ENCODE measurements around the gene AHCYL2.
"Not testable (repeated sequence)": the region's sequence is repeated elsewhere in the genome, so short reads cannot be mapped to it uniquely, and the experiment has no call there.

AHCYL2 gene

DNA sequence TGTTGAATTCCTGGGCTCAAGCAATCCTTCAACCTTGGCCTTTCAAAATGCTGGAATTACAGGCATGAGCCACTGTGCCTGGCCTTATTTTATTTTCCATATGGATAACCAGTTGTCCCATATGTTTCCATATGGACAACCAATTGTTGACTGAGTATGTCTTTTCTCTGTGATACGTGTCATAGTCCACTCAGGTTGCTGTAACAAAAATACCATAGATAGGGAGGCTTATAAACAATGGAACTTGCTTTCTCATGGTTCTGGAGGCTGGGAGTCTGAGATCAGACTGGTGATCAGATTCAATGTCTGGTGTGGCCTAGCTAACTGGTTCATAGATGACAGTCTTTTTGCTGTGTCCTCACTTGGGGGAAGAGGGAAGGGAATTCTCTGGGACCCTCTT is 19.4 kb downstream of the AHCYL2 start:
- no peaks in the 10 kb centered on the region for H3K4me1 ChIP-seq (ENCODE audit: control insufficient read depth, low read length)
- H3F3A ChIP-seq (ENCODE audit: control insufficient read depth, insufficient read depth): no peaks in the 10 kb centered on the region
- no peaks in the 10 kb centered on the region for H4K20me1 ChIP-seq (ENCODE audit: control insufficient read depth, insufficient read depth, low read depth, low read length)
- no peaks in the 10 kb centered on the region for H3K36me3 ChIP-seq (ENCODE audit: control insufficient read depth, low read length)
- H3K9me3 ChIP-seq (ENCODE audit: control insufficient read depth, insufficient read depth, low read length): no peaks in the 10 kb centered on the region
- no peaks in the 10 kb centered on the region for H3K79me2 ChIP-seq (ENCODE audit: control insufficient read depth, low read length)
- H3K9me2 ChIP-seq (replicated peaks; ENCODE audit: control insufficient read depth, low read length): no peaks in the 10 kb centered on the region
- no peak overlapping the region for H3K27ac ChIP-seq (ENCODE audit: low read depth, low read length)
- no peak overlapping the region for H3K4me2 ChIP-seq (ENCODE audit: low read length)
- no peak overlapping the region for H3K4me3 ChIP-seq (ENCODE audit: low read length)
- H3K27me3 ChIP-seq (ENCODE audit: control insufficient read depth, low read length): no peaks in the 10 kb centered on the region
- TF ChIP-seq EZH2phosphoT487 (IDR thresholded peaks at IDR 0.05; ENCODE audit: borderline replicate concordance, low read length): no peak

DNA sequence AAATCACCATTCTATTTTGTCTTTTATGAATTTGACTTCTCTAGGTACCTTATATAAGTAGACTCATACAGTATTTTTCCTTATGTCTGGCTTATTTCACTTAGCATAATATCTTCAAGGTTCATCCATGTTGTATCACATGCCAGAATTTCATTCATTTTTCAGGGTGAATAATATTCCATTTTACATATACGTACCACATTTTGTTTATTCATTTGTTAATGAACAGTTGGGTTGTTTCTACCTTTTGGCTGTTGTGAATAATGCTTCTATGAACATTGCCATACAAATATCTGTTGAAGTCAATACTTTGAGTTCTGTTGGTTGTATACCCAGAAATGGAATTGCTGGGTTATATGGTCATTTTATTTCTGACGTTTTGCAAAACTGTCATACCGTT is 20.7 kb downstream of the AHCYL2 start:
- no peak overlapping the region for H3K27ac ChIP-seq (ENCODE audit: low read depth, low read length)
- H3K4me2 ChIP-seq (ENCODE audit: low read length): no peak overlapping the region
- H4K20me1 ChIP-seq (ENCODE audit: control insufficient read depth, insufficient read depth, low read depth, low read length): no peaks in the 10 kb centered on the region
- no peaks in the 10 kb centered on the region for H3F3A ChIP-seq (ENCODE audit: control insufficient read depth, insufficient read depth)
- H3K4me1 ChIP-seq (ENCODE audit: control insufficient read depth, low read length): no peaks in the 10 kb centered on the region
- no peaks in the 10 kb centered on the region for H3K36me3 ChIP-seq (ENCODE audit: control insufficient read depth, low read length)
- H3K79me2 ChIP-seq (ENCODE audit: control insufficient read depth, low read length): no peaks in the 10 kb centered on the region
- H3K4me3 ChIP-seq (ENCODE audit: low read length): no peak overlapping the region
- H3K9me2 ChIP-seq (replicated peaks; ENCODE audit: control insufficient read depth, low read length): no peaks in the 10 kb centered on the region
- TF ChIP-seq, protein P1, sequence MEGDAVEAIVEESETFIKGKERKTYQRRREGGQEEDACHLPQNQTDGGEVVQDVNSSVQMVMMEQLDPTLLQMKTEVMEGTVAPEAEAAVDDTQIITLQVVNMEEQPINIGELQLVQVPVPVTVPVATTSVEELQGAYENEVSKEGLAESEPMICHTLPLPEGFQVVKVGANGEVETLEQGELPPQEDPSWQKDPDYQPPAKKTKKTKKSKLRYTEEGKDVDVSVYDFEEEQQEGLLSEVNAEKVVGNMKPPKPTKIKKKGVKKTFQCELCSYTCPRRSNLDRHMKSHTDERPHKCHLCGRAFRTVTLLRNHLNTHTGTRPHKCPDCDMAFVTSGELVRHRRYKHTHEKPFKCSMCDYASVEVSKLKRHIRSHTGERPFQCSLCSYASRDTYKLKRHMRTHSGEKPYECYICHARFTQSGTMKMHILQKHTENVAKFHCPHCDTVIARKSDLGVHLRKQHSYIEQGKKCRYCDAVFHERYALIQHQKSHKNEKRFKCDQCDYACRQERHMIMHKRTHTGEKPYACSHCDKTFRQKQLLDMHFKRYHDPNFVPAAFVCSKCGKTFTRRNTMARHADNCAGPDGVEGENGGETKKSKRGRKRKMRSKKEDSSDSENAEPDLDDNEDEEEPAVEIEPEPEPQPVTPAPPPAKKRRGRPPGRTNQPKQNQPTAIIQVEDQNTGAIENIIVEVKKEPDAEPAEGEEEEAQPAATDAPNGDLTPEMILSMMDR (IDR thresholded peaks at IDR 0.05; ENCODE audit: low read depth, low read length, poor library complexity, severe bottlenecking): no peak
- no peak for TF ChIP-seq EZH2phosphoT487 (IDR thresholded peaks at IDR 0.05; ENCODE audit: borderline replicate concordance, low read length)
- no peaks in the 10 kb centered on the region for H3K27me3 ChIP-seq (ENCODE audit: control insufficient read depth, low read length)
- H3K9me3 ChIP-seq (ENCODE audit: control insufficient read depth, insufficient read depth, low read length): no peaks in the 10 kb centered on the region

DNA sequence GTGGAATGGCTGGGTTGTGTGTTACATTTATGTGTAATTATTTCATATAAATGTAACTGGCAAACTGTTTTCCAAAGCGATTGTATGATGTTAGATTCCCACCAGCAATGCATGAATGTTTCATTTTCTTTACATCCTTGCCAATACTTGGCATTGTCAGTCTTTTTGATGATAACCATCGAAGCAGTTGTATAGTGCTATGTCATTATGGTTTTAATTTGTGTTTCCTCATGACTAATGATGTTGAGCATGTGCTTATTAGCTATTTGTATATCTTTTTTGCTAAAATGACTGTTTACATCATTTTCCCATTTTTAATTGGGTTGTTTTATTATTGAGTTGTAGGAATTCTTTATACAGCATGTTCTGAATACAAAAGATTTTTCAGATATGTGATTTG is 22.3 kb downstream of the AHCYL2 start:
- no peaks in the 10 kb centered on the region for H3F3A ChIP-seq (ENCODE audit: control insufficient read depth, insufficient read depth)
- H3K27ac ChIP-seq (ENCODE audit: low read depth, low read length): no peak overlapping the region
- no peaks in the 10 kb centered on the region for H3K27me3 ChIP-seq (ENCODE audit: control insufficient read depth, low read length)
- H3K79me2 ChIP-seq (ENCODE audit: control insufficient read depth, low read length): peaks cover 5% of the 10 kb centered on the region
- no peaks in the 10 kb centered on the region for H4K20me1 ChIP-seq (ENCODE audit: control insufficient read depth, insufficient read depth, low read depth, low read length)
- TF ChIP-seq, protein P1 (IDR thresholded peaks at IDR 0.05; ENCODE audit: low read depth, low read length, poor library complexity, severe bottlenecking): no peak
- TF ChIP-seq EZH2phosphoT487 (IDR thresholded peaks at IDR 0.05; ENCODE audit: borderline replicate concordance, low read length): no peak
- no peaks in the 10 kb centered on the region for H3K9me3 ChIP-seq (ENCODE audit: control insufficient read depth, insufficient read depth, low read length)
- no peaks in the 10 kb centered on the region for H3K4me1 ChIP-seq (ENCODE audit: control insufficient read depth, low read length)
- H3K4me3 ChIP-seq (ENCODE audit: low read length): no peak overlapping the region
- no peak overlapping the region for H3K4me2 ChIP-seq (ENCODE audit: low read length)
- H3K9me2 ChIP-seq (replicated peaks; ENCODE audit: control insufficient read depth, low read length): no peaks in the 10 kb centered on the region
- H3K36me3 ChIP-seq (ENCODE audit: control insufficient read depth, low read length): no peaks in the 10 kb centered on the region

DNA sequence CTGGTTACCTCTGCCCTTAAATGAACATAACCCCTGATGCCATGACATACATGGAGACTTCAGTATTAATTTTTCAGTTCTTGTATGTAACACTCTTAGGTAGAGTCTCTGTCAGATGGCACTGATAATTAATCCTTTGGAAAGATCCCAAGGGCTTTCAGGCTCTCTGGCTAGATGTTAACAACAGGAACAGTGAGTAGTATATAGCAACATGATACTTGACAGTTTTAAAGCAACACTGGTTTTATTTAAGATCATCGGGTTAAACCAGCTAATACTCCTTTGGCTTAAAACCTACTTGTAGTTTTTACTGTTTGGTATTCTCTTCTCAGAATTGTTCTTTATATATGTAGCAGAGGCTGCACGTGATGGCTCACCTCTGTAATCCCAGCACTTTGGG is 27.3 kb downstream of the AHCYL2 start:
- Histone ChIP-seq H3K27me3 (ENCODE audit: control insufficient read depth, low read length) (no peaks in the 10 kb centered on the region), H4K20me1 (ENCODE audit: control insufficient read depth, insufficient read depth, low read depth, low read length) (no peaks in the 10 kb centered on the region), H3K9me3 (ENCODE audit: control insufficient read depth, insufficient read depth, low read length) (no peaks in the 10 kb centered on the region), H3K9me2 (replicated peaks; ENCODE audit: control insufficient read depth, low read length) (no peaks in the 10 kb centered on the region), H3K4me2 (ENCODE audit: low read length) (no peak overlapping the region), H3K27ac (ENCODE audit: low read depth, low read length) (no peak overlapping the region), H3K4me3 (ENCODE audit: low read length) (no peak overlapping the region), H3F3A (ENCODE audit: control insufficient read depth, insufficient read depth) (no peaks in the 10 kb centered on the region), H3K36me3 (ENCODE audit: control insufficient read depth, low read length) (no peaks in the 10 kb centered on the region), H3K4me1 (ENCODE audit: control insufficient read depth, low read length) (no peaks in the 10 kb centered on the region), H3K79me2 (ENCODE audit: control insufficient read depth, low read length) (peaks cover 7% of the 10 kb centered on the region)
- no peak for TF ChIP-seq EZH2phosphoT487 (IDR thresholded peaks at IDR 0.05; ENCODE audit: borderline replicate concordance, low read length)
- TF ChIP-seq, protein P1 (IDR thresholded peaks at IDR 0.05; ENCODE audit: low read depth, low read length, poor library complexity, severe bottlenecking): no peak

DNA sequence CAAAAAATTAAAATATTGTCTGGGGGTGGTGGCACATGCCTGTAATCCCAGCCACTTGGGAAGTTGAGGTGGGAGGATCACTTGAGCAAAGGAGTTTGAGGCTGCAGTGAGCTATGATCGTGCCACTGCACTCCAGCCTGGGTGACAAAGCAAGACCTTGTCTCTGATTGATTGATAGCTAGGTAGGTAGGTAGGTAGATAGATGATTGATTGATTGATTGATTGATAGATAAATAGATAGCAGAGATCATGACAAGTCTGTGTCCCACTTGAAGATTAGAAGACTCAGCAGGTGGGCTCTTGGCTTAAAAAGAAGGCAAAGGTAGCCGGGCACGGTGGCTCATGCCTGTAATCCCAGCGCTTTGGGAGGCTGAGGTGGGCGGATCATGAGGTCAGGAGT is 27.8 kb downstream of the AHCYL2 start:
- H3K79me2 ChIP-seq (ENCODE audit: control insufficient read depth, low read length); H3F3A ChIP-seq (ENCODE audit: control insufficient read depth, insufficient read depth); H3K27ac ChIP-seq (ENCODE audit: low read depth, low read length); H3K4me1 ChIP-seq (ENCODE audit: control insufficient read depth, low read length); H3K9me3 ChIP-seq (ENCODE audit: control insufficient read depth, insufficient read depth, low read length); H3K4me3 ChIP-seq (ENCODE audit: low read length); H3K9me2 ChIP-seq (replicated peaks; ENCODE audit: control insufficient read depth, low read length); H3K27me3 ChIP-seq (ENCODE audit: control insufficient read depth, low read length); H3K36me3 ChIP-seq (ENCODE audit: control insufficient read depth, low read length); H3K4me2 ChIP-seq (ENCODE audit: low read length); H4K20me1 ChIP-seq (ENCODE audit: control insufficient read depth, insufficient read depth, low read depth, low read length): not testable (repeated sequence)
